Activated T-helper 2 cell treated with anti-CD3 and anti-CD28 coated beads, Interferon-gamma antibody, Interleukin-2, Interleukin-4, amounts not matched to agents 10 μg/mL and 5 μg/mL and 100 μg/mL, durations not matched to agents 14 hours and 24 hours and 36 hours (primary cell): ENCODE results near the gene PROCR. TPM values are rescaled to one million over a fixed set of nuclear protein-coding genes. Genes with fewer than 3 reads are reported as not detected.
"Not testable (repeated sequence)": the region's sequence is repeated elsewhere in the genome, so short reads cannot be mapped to it uniquely, and the experiment has no call there.

ENCODE experiments used
- DNase-seq: peaks from one replicate; pipeline ENCODE4 v3.0.0; 2021; ENCODE audit warnings: low spot score
- H3K27ac Mint-ChIP-seq: one replicate; pipeline ENCODE4 v1.8.0; 2021; ENCODE audit warnings: mixed read lengths
- H3K27me3 Mint-ChIP-seq: one replicate; pipeline ENCODE4 v1.8.0; 2021; ENCODE audit warnings: low read depth, mixed read lengths
- H3K36me3 Mint-ChIP-seq: one replicate; pipeline ENCODE4 v1.8.0; 2021; ENCODE audit warnings: low read depth, mixed read lengths
- H3K4me1 Mint-ChIP-seq: one replicate; pipeline ENCODE4 v1.8.0; 2021; ENCODE audit warnings: low read depth, mixed read lengths
- H3K4me3 Mint-ChIP-seq: one replicate; pipeline ENCODE4 v1.8.0; 2021; ENCODE audit warnings: low read depth, mild to moderate bottlenecking, moderate library complexity, mixed read lengths
- H3K9me3 Mint-ChIP-seq: one replicate; pipeline ENCODE4 v1.8.0; 2021; ENCODE audit warnings: mixed read lengths
- intact Hi-C: fragments of 100-400 bp; cut with micrococcal nuclease; formaldehyde crosslinking; loops from one replicate; pipeline ENCODE4 v1.15.1; 2023
- total RNA-seq: library from RNA; stranded (reverse); gene quantifications from 2 replicates; pipeline ENCODE4 v1.2.3, GENCODE V29; 2022

PROCR gene
- total RNA-seq, 1 donor from 2014 or later = 0.43 TPM

DNA sequence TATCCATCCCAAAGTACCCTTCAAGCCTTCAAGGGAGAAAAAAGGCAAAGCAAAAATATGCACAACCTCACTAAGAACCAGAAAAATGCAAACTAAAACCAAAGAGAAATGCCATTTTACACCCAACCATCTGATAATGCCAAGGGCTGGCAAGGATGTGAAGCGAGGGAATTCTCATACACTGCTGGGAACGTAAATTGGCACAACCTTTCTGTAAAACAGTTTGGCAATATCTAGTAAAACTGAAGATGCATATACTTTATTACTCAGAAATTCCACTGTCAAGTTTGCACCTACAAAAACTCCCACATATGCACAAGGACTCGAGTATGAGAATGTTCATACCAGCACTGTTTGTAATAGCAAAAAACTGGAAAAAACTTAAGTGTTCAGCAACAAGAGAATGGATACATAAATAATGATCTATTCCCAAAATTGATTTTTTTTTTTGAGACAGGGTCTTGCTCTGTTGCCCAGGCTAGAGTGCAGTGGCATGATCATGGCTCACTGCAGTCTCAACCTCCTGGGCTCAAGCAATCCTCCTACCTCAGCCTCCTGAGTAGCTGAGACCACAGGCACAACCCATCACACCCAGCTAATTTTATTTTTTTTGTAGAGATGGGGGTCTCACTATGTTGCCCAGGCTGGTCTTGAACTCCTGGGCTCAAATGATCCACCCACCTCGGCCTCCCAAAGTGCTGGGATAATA lies 3.0 kb upstream of the PROCR start:
- H3K4me1 Mint-ChIP-seq = peaks cover 14% of the 10 kb centered on the region
- H3K27me3 Mint-ChIP-seq, DNase-seq, H3K36me3 Mint-ChIP-seq, intact Hi-C loops, H3K9me3 Mint-ChIP-seq, H3K27ac Mint-ChIP-seq, H3K4me3 Mint-ChIP-seq: not testable (repeated sequence)

DNA sequence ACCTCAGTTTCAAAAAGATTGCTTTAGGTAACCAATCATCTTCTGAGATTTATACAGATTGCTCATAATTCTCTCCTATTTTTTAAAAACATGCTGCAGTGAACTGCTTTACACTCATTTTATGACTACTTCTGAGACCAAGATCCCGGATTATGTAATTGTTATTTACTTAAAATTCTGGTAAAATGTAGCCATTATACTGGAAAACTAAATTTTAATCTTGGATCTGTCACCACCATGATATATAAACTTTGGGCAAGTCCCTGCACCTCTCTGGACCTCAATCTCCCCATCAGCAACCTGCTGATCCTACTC lies 477 bp upstream of the PROCR start:
- Mint-ChIP-seq H3K4me1 (peaks cover 11% of the 10 kb centered on the region), H3K36me3 (no peaks in the 10 kb centered on the region), H3K4me3 (no peak overlapping the region), H3K27ac (no peak overlapping the region), H3K27me3 (no peaks in the 10 kb centered on the region), H3K9me3 (no peaks in the 10 kb centered on the region)
- intact Hi-C loops = no loop called here
- no peak for DNase-seq

DNA sequence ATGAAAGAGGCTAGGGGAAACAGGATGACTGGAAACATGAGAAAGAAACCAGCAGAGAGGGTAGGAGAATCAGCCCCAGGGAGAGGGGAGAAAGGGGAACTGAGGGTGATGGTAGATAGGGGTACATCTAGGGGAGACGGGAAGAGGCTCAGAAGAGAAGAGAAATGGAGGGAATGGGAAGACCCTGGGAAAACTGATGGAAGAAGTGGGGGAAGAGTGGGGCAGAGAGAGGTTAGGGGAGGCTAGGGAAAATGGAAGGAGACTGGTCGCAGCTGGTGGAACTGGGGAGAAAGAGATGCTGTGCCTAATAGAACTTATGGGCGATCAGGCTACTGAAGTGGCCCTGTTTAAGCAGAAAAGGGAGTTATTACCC lies 548 bp downstream of the PROCR start:
- Mint-ChIP-seq H3K9me3 (no peaks in the 10 kb centered on the region), H3K36me3 (no peaks in the 10 kb centered on the region), H3K27me3 (no peaks in the 10 kb centered on the region), H3K4me1 (peaks cover 11% of the 10 kb centered on the region), H3K27ac (no peak overlapping the region), H3K4me3 (no peak overlapping the region)
- DNase-seq = no peak
- intact Hi-C loops = no loop called here

DNA sequence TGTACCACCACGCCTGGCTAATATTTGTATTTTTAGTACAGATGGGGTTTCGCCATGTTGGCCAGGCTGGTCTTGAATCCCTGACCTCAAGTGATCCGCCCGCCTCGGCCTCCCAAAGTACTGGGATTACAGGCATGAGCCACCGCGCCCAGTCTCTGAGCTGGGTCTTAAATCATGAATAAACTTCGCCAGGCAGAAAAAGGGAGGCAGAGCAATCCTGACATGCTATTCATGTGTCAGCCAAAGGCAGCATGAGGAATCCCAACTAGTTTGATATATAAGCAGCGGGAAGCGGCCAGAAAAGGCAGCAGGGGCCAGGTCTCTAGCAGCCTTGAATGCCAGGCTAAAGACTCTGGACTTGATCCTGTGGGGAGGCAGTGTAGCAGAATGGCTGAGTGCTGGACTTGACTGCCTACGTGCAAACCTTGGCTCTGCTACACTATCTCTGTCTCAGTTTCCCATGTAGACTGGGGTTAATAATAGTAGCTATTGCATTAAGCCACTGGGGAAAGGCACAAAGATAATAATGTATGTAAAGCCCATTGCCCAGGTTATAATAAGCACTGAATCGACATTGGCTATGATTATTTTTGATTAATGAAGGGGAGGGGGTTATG lies 1.8 kb downstream of the PROCR start:
- no peaks in the 10 kb centered on the region for H3K9me3 Mint-ChIP-seq
- no peak overlapping the region for H3K27ac Mint-ChIP-seq
- no peak overlapping the region for H3K4me3 Mint-ChIP-seq
- H3K36me3 Mint-ChIP-seq = no peaks in the 10 kb centered on the region
- H3K4me1 Mint-ChIP-seq = peaks cover 11% of the 10 kb centered on the region
- no peak for DNase-seq
- intact Hi-C loops = no loop called here
- no peaks in the 10 kb centered on the region for H3K27me3 Mint-ChIP-seq

DNA sequence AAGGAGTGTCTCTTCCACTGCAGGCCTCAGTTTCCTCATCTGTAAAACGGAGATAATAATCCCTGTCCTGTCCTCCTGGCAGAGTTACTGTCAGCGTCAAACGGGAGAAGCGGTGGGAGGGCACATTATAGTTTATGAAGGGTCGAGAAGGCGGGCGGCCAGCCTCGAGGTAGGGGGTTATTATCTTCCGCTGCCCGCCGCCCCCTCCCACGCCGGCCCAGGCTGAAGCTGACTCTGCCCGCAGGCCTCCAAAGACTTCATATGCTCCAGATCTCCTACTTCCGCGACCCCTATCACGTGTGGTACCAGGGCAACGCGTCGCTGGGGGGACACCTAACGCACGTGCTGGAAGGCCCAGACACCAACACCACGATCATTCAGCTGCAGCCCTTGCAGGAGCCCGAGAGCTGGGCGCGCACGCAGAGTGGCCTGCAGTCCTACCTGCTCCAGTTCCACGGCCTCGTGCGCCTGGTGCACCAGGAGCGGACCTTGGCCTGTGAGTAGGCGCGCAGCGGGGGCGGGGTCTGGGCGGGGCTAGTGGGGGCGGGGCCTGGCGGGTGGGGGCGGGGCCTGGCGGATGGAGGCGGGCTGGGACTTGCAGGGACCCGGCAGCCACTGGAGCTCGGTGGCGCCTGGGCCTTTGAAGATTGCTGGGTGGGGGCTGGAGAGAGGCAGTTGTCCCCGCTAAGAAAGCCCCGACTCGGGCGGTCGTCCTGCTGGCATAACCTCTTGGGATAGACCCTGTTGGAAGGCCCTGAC lies 2.8 kb downstream of the PROCR start:
- Mint-ChIP-seq H3K27me3 (no peaks in the 10 kb centered on the region), H3K9me3 (no peaks in the 10 kb centered on the region), H3K4me1 (peaks cover 11% of the 10 kb centered on the region), H3K27ac (no peak overlapping the region), H3K4me3 (no peak overlapping the region), H3K36me3 (no peaks in the 10 kb centered on the region)
- no peak for DNase-seq
- intact Hi-C loops = no loop called here

DNA sequence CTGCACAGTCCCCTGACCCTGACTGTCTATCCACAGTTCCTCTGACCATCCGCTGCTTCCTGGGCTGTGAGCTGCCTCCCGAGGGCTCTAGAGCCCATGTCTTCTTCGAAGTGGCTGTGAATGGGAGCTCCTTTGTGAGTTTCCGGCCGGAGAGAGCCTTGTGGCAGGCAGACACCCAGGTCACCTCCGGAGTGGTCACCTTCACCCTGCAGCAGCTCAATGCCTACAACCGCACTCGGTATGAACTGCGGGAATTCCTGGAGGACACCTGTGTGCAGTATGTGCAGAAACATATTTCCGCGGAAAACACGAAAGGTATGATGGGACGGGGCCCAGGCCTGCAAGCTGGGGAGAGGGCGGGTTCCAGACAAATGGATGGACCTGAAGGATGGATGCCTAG lies 4.3 kb downstream of the PROCR start:
- H3K27me3 Mint-ChIP-seq = no peaks in the 10 kb centered on the region
- H3K9me3 Mint-ChIP-seq = no peaks in the 10 kb centered on the region
- intact Hi-C loops = no loop called here
- peaks cover 11% of the 10 kb centered on the region for H3K4me1 Mint-ChIP-seq
- no peak overlapping the region for H3K27ac Mint-ChIP-seq
- no peak overlapping the region for H3K4me3 Mint-ChIP-seq
- no peaks in the 10 kb centered on the region for H3K36me3 Mint-ChIP-seq
- no peak for DNase-seq

DNA sequence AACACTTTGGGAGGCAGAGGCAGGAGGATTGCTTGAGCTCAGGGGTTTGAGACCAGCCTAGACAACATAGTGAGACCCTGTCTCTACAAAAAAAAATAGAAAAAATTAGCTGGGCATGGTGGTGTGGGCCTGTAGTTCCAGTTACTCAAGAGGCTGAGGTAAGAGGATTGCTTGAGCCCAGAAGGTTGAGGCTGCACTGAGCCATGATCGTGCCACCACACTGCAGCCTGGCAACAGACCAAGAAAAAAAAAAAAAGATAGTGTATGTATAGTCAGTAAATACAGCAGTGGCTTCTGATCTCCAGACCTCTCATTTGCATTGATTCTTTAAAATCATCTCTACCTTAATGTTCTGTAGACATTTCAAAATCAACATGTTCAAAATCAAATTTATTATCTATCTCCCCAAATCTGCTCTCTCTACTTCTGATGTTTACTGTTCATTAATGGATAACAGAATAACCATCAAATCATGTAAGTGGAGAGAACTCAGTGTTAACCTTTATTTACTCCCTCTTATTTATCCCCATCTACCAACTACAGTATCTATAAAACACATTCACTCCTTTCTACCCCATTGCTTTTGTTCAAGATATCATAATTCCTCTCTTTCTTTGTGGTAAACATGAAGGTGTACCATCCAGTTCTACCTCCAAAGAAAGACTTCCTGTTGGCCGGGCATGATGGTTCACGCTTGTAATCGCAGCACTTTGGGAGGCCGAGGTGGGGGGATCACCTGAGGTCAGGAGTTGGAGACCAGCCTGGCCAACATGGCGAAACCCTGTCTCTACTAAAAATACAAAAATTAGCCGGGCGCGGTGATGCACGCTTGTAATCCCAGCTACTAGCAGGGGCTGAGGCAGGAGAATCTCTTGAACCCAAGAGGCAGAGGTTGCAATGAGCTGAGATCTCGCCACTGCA lies 7.7 kb downstream of the PROCR start:
- H3K4me3 Mint-ChIP-seq = no peak overlapping the region
- no peaks in the 10 kb centered on the region for H3K4me1 Mint-ChIP-seq
- H3K27ac Mint-ChIP-seq = no peak overlapping the region
- no peaks in the 10 kb centered on the region for H3K36me3 Mint-ChIP-seq
- intact Hi-C loops = no loop called here
- peaks cover 2% of the 10 kb centered on the region for H3K27me3 Mint-ChIP-seq
- no peaks in the 10 kb centered on the region for H3K9me3 Mint-ChIP-seq
- DNase-seq = no peak

DNA sequence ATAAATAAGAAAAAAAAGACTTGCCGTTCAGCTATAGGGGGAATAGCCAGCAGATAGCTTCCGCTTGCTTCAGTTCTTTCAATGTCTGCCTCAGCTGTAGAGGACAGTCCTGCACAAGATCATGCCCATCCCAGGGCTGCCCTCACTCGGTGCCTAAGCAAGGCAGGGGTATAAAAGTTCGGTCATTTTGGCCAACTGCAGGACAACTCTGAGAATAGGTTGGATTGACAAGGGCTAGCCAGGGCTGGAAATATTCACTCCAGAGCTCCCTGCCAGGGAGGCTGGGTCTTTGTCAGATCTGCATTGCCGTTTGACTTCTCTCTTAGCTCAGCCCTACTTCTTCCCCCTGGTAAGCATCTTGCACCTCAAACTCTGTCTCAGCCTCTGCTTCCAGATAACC lies 8.4 kb downstream of the PROCR start:
- H3K27me3 Mint-ChIP-seq = peaks cover 2% of the 10 kb centered on the region
- no peak overlapping the region for H3K4me3 Mint-ChIP-seq
- intact Hi-C loops = no loop called here
- no peak for DNase-seq
- H3K27ac Mint-ChIP-seq = no peak overlapping the region
- H3K36me3 Mint-ChIP-seq = no peaks in the 10 kb centered on the region
- no peaks in the 10 kb centered on the region for H3K9me3 Mint-ChIP-seq
- no peaks in the 10 kb centered on the region for H3K4me1 Mint-ChIP-seq

DNA sequence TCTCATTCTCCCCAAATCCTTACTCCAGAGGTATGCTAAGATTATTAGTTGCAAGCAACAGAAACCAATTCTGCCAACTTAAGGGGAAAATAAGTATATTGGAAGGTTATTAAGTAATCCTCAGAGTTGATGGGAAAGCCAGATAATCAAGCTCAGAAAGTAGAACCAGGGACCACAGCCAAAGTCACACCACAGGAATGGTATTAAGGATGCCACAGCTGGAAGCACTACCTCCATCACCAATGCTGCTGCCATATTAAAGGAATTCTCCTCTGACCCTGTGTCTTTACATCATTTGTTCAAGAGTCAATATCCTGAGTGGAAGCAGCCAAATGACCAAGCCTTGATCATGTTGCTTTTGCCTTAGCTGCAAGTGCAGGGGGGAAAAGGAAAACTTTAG lies 9.9 kb downstream of the PROCR start:
- no peaks in the 10 kb centered on the region for H3K4me1 Mint-ChIP-seq
- intact Hi-C loops = no loop called here
- H3K9me3 Mint-ChIP-seq = no peaks in the 10 kb centered on the region
- DNase-seq = no peak
- H3K36me3 Mint-ChIP-seq = no peaks in the 10 kb centered on the region
- no peak overlapping the region for H3K4me3 Mint-ChIP-seq
- H3K27ac Mint-ChIP-seq = no peak overlapping the region
- peaks cover 2% of the 10 kb centered on the region for H3K27me3 Mint-ChIP-seq

DNA sequence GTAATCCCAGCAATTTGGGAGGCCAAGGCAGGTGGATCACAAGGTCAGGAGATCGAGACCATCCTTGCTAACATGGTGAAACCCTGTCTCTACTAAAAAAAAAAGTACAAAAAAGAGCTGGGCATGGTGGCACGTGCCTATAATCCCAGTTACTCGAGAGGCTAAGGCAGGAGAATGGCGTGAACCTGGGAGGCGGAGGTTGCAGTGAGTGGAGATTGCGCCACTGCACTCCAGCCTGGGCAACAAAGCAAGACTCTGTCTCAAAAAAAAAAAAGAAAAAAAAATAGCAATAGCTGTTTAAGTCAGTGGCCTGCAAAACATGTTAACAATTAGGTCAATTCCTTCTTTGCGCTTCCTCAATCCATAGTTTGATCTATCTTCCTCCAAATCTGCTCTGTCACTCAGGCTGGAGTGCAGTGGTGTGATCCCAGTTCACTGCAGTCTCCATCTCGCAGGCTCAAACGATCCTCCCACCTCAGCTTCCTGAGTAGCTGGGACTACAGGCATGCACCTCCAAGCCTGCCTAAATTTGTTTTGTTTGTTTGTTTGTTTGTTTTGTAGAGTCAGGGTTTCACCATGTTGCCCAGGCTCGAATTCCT lies 14.9 kb downstream of the PROCR start:
- H3K9me3 Mint-ChIP-seq, H3K36me3 Mint-ChIP-seq, H3K27me3 Mint-ChIP-seq, DNase-seq, H3K4me1 Mint-ChIP-seq, intact Hi-C loops, H3K4me3 Mint-ChIP-seq, H3K27ac Mint-ChIP-seq: not testable (repeated sequence)

DNA sequence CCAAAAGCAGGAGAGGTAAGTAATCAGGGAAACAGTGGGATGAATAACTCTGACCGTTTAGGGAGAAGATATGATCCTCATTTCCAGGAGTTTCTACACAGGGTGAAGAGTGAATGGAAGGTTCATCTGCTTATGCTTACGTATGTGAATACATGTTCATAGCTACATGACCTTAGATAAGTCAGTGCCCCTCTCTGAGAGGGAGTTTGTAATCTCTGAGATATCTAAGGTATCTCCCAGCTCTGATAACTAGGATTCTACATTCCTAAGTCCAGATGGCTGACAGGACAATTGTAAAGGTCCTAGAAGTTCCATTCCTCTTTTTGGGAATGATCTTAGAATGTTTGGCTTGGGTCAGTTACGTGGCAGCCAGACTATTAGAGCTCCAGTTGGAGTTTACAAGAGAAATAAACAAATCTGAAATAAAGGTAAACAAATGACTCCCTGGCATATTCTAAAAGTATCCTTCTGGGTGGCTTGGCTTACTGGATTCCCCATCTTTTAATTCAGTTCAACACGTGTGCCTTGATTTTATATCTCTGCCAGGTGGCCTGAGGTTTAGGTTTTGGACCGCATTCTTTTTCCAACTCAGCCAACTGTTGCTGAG lies 15.8 kb downstream of the PROCR start:
- H3K36me3 Mint-ChIP-seq = no peaks in the 10 kb centered on the region
- peaks cover 2% of the 10 kb centered on the region for H3K27me3 Mint-ChIP-seq
- intact Hi-C loops = no loop called here
- H3K4me3 Mint-ChIP-seq = no peak overlapping the region
- H3K27ac Mint-ChIP-seq = no peak overlapping the region
- no peak for DNase-seq
- H3K9me3 Mint-ChIP-seq = no peaks in the 10 kb centered on the region
- no peaks in the 10 kb centered on the region for H3K4me1 Mint-ChIP-seq

DNA sequence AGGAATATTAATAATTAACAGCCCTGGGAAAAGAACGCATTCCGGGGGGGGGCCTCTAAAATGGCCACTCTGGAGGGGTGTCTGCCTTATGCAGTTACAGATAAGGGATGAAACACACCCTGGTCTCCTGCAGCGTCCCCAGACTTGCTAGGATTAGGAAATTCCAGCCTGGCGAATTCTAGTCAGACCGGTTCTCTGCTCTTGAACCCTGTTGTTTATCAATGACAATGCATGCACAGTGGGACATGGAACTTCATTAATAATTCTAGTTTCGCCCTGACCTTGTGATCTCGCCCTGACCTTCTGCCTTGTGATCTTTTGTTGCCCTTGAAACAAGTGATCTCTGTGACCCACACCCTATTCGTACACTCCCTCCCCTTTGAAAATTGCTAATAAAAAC lies 17.4 kb downstream of the PROCR start:
- DNase-seq, H3K4me1 Mint-ChIP-seq, H3K27ac Mint-ChIP-seq, H3K27me3 Mint-ChIP-seq, H3K36me3 Mint-ChIP-seq, H3K4me3 Mint-ChIP-seq, H3K9me3 Mint-ChIP-seq, intact Hi-C loops: not testable (repeated sequence)
